Naive thymus-derived CD4-positive, alpha-beta T cell (primary cell): ENCODE measurements around the gene DOK1. TPM values are rescaled to one million over a fixed set of nuclear protein-coding genes. Genes with fewer than 3 reads are reported as not detected.

Experiments
- ATAC-seq: fragments of 150-1000 bp; cut with Tn5 transposase; 2 replicates; pipeline ENCODE4 v1.10.0; 2021; ENCODE audit warnings: mild to moderate bottlenecking, moderate library complexity
- CTCF ChIA-PET: fragments of 350-600 bp; sonication (Branson Sonifier 250); formaldehyde crosslinking; loops from one replicate; lab custom pipeline; 2021; ENCODE audit warnings: antibody characterized with exemption; lab: Charles Lee
- POLR2A ChIA-PET: fragments of 350-600 bp; sonication (Branson Sonifier 250); formaldehyde crosslinking; loops from one replicate; lab custom pipeline; 2021; ENCODE audit warnings: antibody characterized with exemption, inconsistent platforms; lab: Charles Lee
- DNase-seq, 9 donors: peaks; one replicate each; pipeline versions ENCODE4 v3.0.0 to v3.0.0-alpha.2; 2020 to 2022; ENCODE audit warnings: mixed read lengths in 1 of 9
- H3K27ac ChIP-seq: one replicate; pipeline ENCODE4 v1.7.0; 2013; ENCODE audit warnings: mild to moderate bottlenecking, low read depth, low read length, moderate library complexity
- H3K27me3 ChIP-seq, 2 donors: one replicate each; pipeline ENCODE4 v1.7.0; 2013; ENCODE audit warnings: low read length in 2 of 2, mild to moderate bottlenecking in 2 of 2, moderate library complexity in 2 of 2; ENCODE audit not compliant: control insufficient read depth in 2 of 2, insufficient read depth in 2 of 2
- H3K36me3 ChIP-seq, 3 experiments: 1 replicate in 2 of 3; 2 replicates in 1 of 3; pipeline ENCODE4 v1.7.0; 2013; ENCODE audit warnings: low read length in 3 of 3, mild to moderate bottlenecking in 3 of 3, moderate library complexity in 1 of 3; ENCODE audit not compliant: insufficient read depth in 3 of 3, control insufficient read depth in 2 of 3
- H3K4me1 ChIP-seq, 2 donors: one replicate each; pipeline ENCODE4 v1.7.0; 2013; ENCODE audit warnings: low read length in 2 of 2, mild to moderate bottlenecking in 2 of 2, moderate library complexity in 1 of 2; ENCODE audit not compliant: control insufficient read depth in 2 of 2, insufficient read depth in 2 of 2
- H3K4me3 ChIP-seq: 2 replicates; pipeline ENCODE4 v1.7.0; 2013; ENCODE audit warnings: mild to moderate bottlenecking, low read length
- H3K9me3 ChIP-seq, 3 experiments: 1 replicate in 2 of 3; 2 replicates in 1 of 3; pipeline ENCODE4 v1.7.0; 2013; ENCODE audit warnings: low read length in 3 of 3; ENCODE audit not compliant: control insufficient read depth in 2 of 3
- H3K27ac Mint-ChIP-seq, 9 donors: one replicate each; pipeline ENCODE4 v1.8.0; 2020 to 2022; ENCODE audit warnings: mixed read lengths in 9 of 9, mild to moderate bottlenecking in 8 of 9, moderate library complexity in 5 of 9, inconsistent platforms in 2 of 9
- H3K27me3 Mint-ChIP-seq, 5 donors: one replicate each; pipeline ENCODE4 v1.8.0; 2021 to 2022; ENCODE audit warnings: mixed read lengths in 5 of 5, mild to moderate bottlenecking in 1 of 5
- H3K36me3 Mint-ChIP-seq, 5 donors: one replicate each; pipeline ENCODE4 v1.8.0; 2020 to 2022; ENCODE audit warnings: mixed read lengths in 5 of 5, mild to moderate bottlenecking in 3 of 5, inconsistent platforms in 1 of 5
- H3K4me1 Mint-ChIP-seq, 7 donors: one replicate each; pipeline ENCODE4 v1.8.0; 2020 to 2022; ENCODE audit warnings: mixed read lengths in 7 of 7, mild to moderate bottlenecking in 3 of 7, inconsistent platforms in 1 of 7
- H3K4me3 Mint-ChIP-seq, 10 donors: one replicate each; pipeline ENCODE4 v1.8.0; 2020 to 2022; ENCODE audit warnings: mild to moderate bottlenecking in 10 of 10, mixed read lengths in 10 of 10, moderate library complexity in 6 of 10, inconsistent platforms in 2 of 10
- H3K9me3 Mint-ChIP-seq, 11 donors: one replicate each; pipeline ENCODE4 v1.8.0; 2020 to 2022; ENCODE audit warnings: mixed read lengths in 11 of 11, mild to moderate bottlenecking in 4 of 11, inconsistent platforms in 1 of 11, moderate library complexity in 1 of 11
- intact Hi-C, 2 donors: fragments of 100-400 bp; cut with micrococcal nuclease; formaldehyde crosslinking; loops; one replicate each; pipeline ENCODE4 v1.15.1; 2023
- polyA plus RNA-seq, 2 donors: library from polyadenylated mRNA; unstranded; fragments of 300-500 nt; fragmentation: Illumina TruSeq; gene quantifications; one replicate each; pipeline ENCODE4 v1.2.3, GENCODE V29; 2021
- total RNA-seq, 6 experiments: library from RNA in 5 of 6; stranded (reverse) in 5 of 6; gene quantifications; 1 replicate in 5 of 6; 2 replicates in 1 of 6; pipeline ENCODE4 v1.2.3 and lab custom pipeline; 2021 to 2026

The DOK1 gene
- total and polyA plus RNA-seq, 7 experiments from 2014 or later = 7.0 to 39.5 (median 24.2) TPM

DNA sequence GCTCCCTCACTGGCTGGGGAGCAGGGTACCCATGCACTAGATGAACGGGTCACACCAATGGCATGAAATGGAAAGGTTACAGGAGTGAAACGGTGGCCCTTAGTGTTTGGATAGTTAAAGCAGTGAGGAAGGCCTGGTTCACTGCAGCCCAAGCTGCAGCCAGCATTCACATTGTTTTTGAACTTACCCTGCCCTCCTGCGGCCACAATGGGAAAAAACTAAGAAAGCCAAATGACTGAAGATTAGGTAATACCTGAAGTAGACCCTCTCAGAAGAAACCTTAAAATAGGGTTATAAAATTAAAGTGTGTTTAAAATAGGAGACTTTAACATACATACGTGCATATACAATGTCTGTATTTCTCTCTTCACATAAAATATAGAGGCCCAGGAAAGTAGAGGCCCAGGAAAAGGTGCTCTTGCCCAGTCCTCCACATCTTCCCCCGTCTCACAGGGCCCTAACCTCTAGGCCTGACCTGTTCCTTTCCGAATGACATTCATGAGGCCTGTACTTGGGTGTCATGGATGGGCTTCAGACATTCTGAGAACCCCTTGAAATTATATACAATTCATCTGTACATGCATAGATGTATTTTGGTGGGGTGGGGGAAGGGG lies 33.3 kb downstream of the DOK1 start:
- ATAC-seq (peak; percentile 85), DNase-seq (peak; percentile 27 to 74 (median 63))
- intact Hi-C loops = loop anchor here (1.0 to 5.0 kb wide), 15 partner anchors 33 to 763 kb away; partner anchors contain the start of genes TTC31 (in 2 of the 2), C2orf81 (in 1 of the 2), DOK1 (in 1 of the 2) and MRPL53 (in 1 of the 2)
- H3K36me3 ChIP-seq = no peaks in the 10 kb centered on the region
- H3K36me3 Mint-ChIP-seq = no peaks in the 10 kb centered on the region
- no peak overlapping the region for H3K27ac ChIP-seq
- peaks cover 8 to 26% (median 17%) of the 10 kb centered on the region in 5 donors for H3K27me3 Mint-ChIP-seq
- H3K27me3 ChIP-seq = no peaks in the 10 kb centered on the region
- H3K4me1 ChIP-seq = no peaks in the 10 kb centered on the region
- POLR2A ChIA-PET = interaction anchor here (0.7 to 4.0 kb wide), 9 partner anchors 33 to 253 kb away, joined by 3 to 26 read pairs (median 3); partner anchors contain the start of genes AUP1, CCDC142, DOK1 and MRPL53
- no peaks in the 10 kb centered on the region for H3K9me3 Mint-ChIP-seq
- no peak overlapping the region for H3K4me3 Mint-ChIP-seq
- CTCF ChIA-PET = interaction anchor here (0.6 to 5.6 kb wide), 12 partner anchors 11 to 338 kb away, joined by 3 to 59 read pairs (median 4); partner anchors contain the start of genes CCDC142, MRPL53 and TTC31
- H3K27ac Mint-ChIP-seq = peak overlapping the region in 1 of 9 donors; percentile 30
- peaks cover 8 to 35% (median 15%) of the 10 kb centered on the region in 7 donors for H3K4me1 Mint-ChIP-seq
- H3K9me3 ChIP-seq = no peaks in the 10 kb centered on the region
- no peak overlapping the region for H3K4me3 ChIP-seq

DNA sequence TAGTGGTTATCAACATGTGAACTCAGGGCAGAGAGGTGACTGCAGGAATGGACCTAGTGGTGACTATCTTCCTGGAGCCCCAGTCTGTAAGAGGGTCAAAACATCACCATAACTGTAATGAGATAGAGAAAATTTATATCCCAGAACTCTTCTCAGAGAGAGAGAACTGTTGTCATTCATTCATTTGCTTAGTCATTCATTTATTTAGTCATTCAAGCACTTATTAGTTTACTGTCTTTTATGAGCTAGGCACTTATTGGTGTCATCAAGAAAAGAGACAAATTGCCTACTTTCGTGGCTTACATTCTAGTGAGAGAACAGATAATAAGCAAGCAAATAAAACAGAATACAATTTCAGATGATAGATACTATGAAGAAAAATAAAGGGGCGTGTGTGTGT lies 34.1 kb downstream of the DOK1 start:
- CTCF ChIA-PET = interaction anchor here (0.6 to 5.6 kb wide), 12 partner anchors 10 to 765 kb away, joined by 3 to 59 read pairs (median 4); partner anchors contain the start of genes CCDC142, MRPL53 and TTC31
- H3K27ac Mint-ChIP-seq = no peak overlapping the region
- H3K27me3 ChIP-seq = no peaks in the 10 kb centered on the region
- H3K36me3 ChIP-seq = no peaks in the 10 kb centered on the region
- DNase-seq = no peak
- peaks cover 8 to 29% (median 15%) of the 10 kb centered on the region in 7 donors for H3K4me1 Mint-ChIP-seq
- ATAC-seq = no peak
- H3K9me3 Mint-ChIP-seq = no peaks in the 10 kb centered on the region
- no peak overlapping the region for H3K4me3 ChIP-seq
- H3K9me3 ChIP-seq = no peaks in the 10 kb centered on the region
- peaks cover 14 to 31% (median 23%) of the 10 kb centered on the region in 5 donors for H3K27me3 Mint-ChIP-seq
- POLR2A ChIA-PET = interaction anchor here (0.6 to 4.0 kb wide), 7 partner anchors 14 to 254 kb away, joined by 3 to 26 read pairs (median 3); partner anchors contain the start of genes CCDC142, TTC31 and WBP1
- H3K4me1 ChIP-seq = no peaks in the 10 kb centered on the region
- H3K36me3 Mint-ChIP-seq = no peaks in the 10 kb centered on the region
- H3K27ac ChIP-seq = no peak overlapping the region
- intact Hi-C loops = loop anchor here (5.0 kb wide), 2 partner anchors 196 to 289 kb away; no protein-coding TSS in a partner anchor
- no peak overlapping the region for H3K4me3 Mint-ChIP-seq

DNA sequence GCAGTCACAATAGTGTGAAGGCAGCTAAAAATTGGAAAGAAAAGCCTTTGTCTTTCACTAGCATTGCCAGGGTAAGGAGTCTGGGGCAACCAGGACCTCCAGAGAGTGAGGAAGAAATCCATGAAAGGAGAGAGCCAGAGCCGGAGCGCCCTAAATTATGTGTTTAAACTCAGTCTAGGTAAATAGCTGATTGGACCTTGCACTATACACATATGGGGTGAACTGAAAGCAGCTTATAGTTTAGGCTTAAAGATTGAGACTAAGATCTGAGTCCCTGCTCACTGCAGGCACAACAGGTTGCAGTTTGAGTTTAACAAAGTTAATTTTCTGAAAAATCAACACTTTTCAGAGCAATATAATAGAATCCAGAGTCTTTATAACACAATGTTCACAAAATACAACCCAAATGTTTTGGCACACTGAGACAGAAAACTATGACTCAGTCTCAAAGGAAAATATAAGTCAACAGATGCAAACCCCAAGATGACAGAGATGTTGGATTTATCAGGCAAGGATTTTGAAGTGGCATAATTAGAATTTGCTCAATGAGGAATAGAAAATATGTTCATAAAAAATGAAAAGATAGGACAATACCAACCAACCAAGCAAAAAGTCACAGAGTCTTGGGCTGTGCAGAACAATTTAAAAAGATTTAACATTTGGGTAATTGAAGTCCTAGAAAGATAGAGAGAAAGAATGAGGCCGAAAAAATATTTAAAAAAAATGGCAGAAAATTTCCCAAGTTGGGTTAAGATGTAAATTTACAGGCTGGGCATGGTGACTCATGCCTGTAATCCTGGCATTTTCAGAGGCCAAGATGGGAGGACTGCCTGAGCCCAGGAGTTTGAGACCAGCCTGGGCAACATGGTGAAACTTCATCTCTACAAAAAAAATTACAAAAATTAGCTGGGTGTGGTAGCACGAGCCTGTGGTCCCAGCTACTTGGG lies 39.6 kb downstream of the DOK1 start:
- Histone ChIP-seq H3K9me3 (no peaks in the 10 kb centered on the region), H3K4me3 (no peak overlapping the region), H3K36me3 (no peaks in the 10 kb centered on the region), H3K4me1 (no peaks in the 10 kb centered on the region), H3K27me3 (no peaks in the 10 kb centered on the region), H3K27ac (no peak overlapping the region)
- ATAC-seq = no peak
- H3K4me1 Mint-ChIP-seq = no peaks in the 10 kb centered on the region
- H3K27ac Mint-ChIP-seq = no peak overlapping the region
- no peak for DNase-seq
- no peak overlapping the region for H3K4me3 Mint-ChIP-seq
- H3K9me3 Mint-ChIP-seq = no peaks in the 10 kb centered on the region
- ChIA-PET CTCF (interaction anchor here (0.6 to 0.7 kb wide), 2 partner anchors 8 to 78 kb away, joined by 3 read pairs; no protein-coding TSS in a partner anchor), POLR2A (no interaction called here)
- intact Hi-C loops = no loop called here
- no peaks in the 10 kb centered on the region for H3K36me3 Mint-ChIP-seq
- H3K27me3 Mint-ChIP-seq = peaks cover 38 to 60% (median 38%) of the 10 kb centered on the region in 5 donors

DNA sequence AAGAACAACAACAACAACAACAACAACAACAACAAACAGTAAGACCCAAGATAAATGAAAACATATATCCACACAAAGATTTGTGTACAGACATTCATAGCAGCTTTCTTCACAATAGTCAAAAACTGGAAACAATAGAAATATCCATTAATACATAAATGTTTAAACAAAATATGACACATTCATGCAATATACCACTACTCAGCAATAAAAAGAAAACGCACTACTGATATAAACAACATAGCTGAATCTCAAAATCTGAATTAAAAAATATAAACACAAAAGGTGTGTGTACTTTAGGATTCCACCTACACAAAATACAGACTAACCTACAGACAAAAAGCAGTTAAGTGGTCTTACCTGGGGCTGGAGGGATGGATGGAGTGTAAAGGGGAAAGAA lies 42.1 kb downstream of the DOK1 start:
- H3K36me3 Mint-ChIP-seq = no peaks in the 10 kb centered on the region
- no peaks in the 10 kb centered on the region for H3K4me1 Mint-ChIP-seq
- Histone ChIP-seq H3K4me3 (no peak overlapping the region), H3K27me3 (no peaks in the 10 kb centered on the region), H3K4me1 (no peaks in the 10 kb centered on the region), H3K36me3 (no peaks in the 10 kb centered on the region), H3K9me3 (no peaks in the 10 kb centered on the region), H3K27ac (no peak overlapping the region)
- no peak for ATAC-seq
- intact Hi-C loops = no loop called here
- DNase-seq = no peak
- no peak overlapping the region for H3K27ac Mint-ChIP-seq
- CTCF ChIA-PET = no interaction called here
- H3K4me3 Mint-ChIP-seq = no peak overlapping the region
- peaks cover 39 to 61% (median 47%) of the 10 kb centered on the region in 5 donors for H3K27me3 Mint-ChIP-seq
- H3K9me3 Mint-ChIP-seq = no peaks in the 10 kb centered on the region
- POLR2A ChIA-PET = no interaction called here

DNA sequence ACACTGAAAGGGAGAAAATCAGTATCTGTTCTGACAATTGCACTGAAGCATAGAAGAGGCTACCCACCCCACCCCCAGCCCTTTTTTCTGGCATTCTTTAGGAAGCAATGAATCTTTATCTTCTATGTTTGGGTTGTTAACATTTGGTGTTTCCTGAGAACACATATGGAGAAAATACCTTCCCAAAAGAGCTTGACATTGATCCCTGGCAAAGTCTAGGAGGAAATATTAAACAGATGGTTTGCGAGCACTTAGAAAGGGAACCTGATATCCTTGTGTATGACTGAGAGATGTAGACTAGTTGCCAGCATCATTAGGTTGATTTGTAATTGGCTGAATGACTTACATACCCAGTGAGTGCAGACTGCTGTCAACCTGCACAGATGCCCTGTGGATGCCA lies 42.9 kb downstream of the DOK1 start:
- no peaks in the 10 kb centered on the region for H3K36me3 Mint-ChIP-seq
- peaks cover 0 to under 1% (median 0%) of the 10 kb centered on the region in 7 donors for H3K4me1 Mint-ChIP-seq
- Histone ChIP-seq H3K36me3 (no peaks in the 10 kb centered on the region), H3K4me1 (no peaks in the 10 kb centered on the region), H3K4me3 (no peak overlapping the region), H3K27me3 (no peaks in the 10 kb centered on the region), H3K9me3 (no peaks in the 10 kb centered on the region), H3K27ac (no peak overlapping the region)
- H3K27ac Mint-ChIP-seq = no peak overlapping the region
- peaks cover 35 to 63% (median 49%) of the 10 kb centered on the region in 5 donors for H3K27me3 Mint-ChIP-seq
- H3K4me3 Mint-ChIP-seq = no peak overlapping the region
- H3K9me3 Mint-ChIP-seq = no peaks in the 10 kb centered on the region
- DNase-seq = no peak
- CTCF ChIA-PET = no interaction called here
- POLR2A ChIA-PET = no interaction called here
- intact Hi-C loops = no loop called here
- ATAC-seq = no peak

DNA sequence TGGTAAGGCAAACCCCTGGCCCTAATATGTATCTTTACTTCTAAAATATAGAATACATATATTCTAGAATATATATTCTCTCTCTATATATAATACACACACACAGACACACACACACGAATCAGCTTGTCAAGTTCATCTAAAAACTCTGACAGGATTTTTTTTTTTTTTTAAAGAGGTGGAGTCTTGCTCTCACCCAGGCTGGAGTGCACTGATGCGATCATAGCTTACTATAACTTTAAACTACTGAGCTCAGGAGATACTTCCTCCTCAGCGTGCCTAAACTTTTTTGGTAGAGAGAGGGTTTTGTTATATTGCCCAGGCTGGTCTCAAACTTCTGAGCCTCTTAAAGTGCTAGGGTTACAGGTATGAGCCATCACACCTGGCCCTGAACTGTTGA lies 45.2 kb downstream of the DOK1 start:
- Histone ChIP-seq H3K36me3 (no peaks in the 10 kb centered on the region), H3K4me3 (no peak overlapping the region), H3K9me3 (no peaks in the 10 kb centered on the region), H3K27me3 (no peaks in the 10 kb centered on the region), H3K27ac (no peak overlapping the region), H3K4me1 (no peaks in the 10 kb centered on the region)
- no peaks in the 10 kb centered on the region for H3K9me3 Mint-ChIP-seq
- intact Hi-C loops = no loop called here
- peaks cover 34 to 65% (median 46%) of the 10 kb centered on the region in 5 donors for H3K27me3 Mint-ChIP-seq
- POLR2A ChIA-PET = no interaction called here
- no peak overlapping the region for H3K27ac Mint-ChIP-seq
- no peak for DNase-seq
- peaks cover 0 to 17% (median 0%) of the 10 kb centered on the region in 7 donors for H3K4me1 Mint-ChIP-seq
- H3K4me3 Mint-ChIP-seq = no peak overlapping the region
- CTCF ChIA-PET = interaction anchor here (2.0 kb wide), 1 partner anchor 11 kb away, joined by 7 read pairs; no protein-coding TSS in a partner anchor
- no peak for ATAC-seq
- no peaks in the 10 kb centered on the region for H3K36me3 Mint-ChIP-seq
